HEK293 (cell line): ENCODE measurements around the gene AHCYL1.

Experiments used
- CTCF ChIA-PET: fragments of 350-600 bp; formaldehyde crosslinking; extraction: SDS; loops from one replicate; lab custom pipeline; 2021; ENCODE audit warnings: antibody characterized with exemption; lab: Yijun Ruan, JAX
- POLR2A ChIA-PET: fragments of 300-600 bp; formaldehyde crosslinking; extraction: SDS; loops from one replicate; lab custom pipeline; 2020; ENCODE audit warnings: antibody characterized with exemption, inconsistent platforms; lab: Yijun Ruan, JAX
- H3K27ac ChIP-seq: fragments of 200-500 bp; sonication (Bioruptor generic); 2 replicates; pipeline ENCODE4 v1.5.1; 2014; ENCODE audit warnings: low read depth, low read length, control low read depth, inconsistent platforms; ENCODE audit errors: extremely low read depth
- H3K36me3 ChIP-seq, 2 experiments: fragments of 200-500 bp in 1 of 2; sonication (Bioruptor generic) in 1 of 2; 1 replicate in 1 of 2; 2 replicates in 1 of 2; pipeline ENCODE4 v1.5.1; 2014 to 2017; ENCODE audit warnings: inconsistent platforms in 2 of 2, low read length in 2 of 2; ENCODE audit not compliant: control insufficient read depth in 2 of 2, insufficient read depth in 1 of 2
- H3K4me1 ChIP-seq: fragments of 200-500 bp; sonication (Bioruptor generic); 2 replicates; pipeline ENCODE4 v1.5.1; 2014; ENCODE audit warnings: mild to moderate bottlenecking, low read length, inconsistent platforms; ENCODE audit not compliant: control insufficient read depth, insufficient read depth
- H3K4me3 ChIP-seq: 2 replicates; pipeline ENCODE4 v1.5.1; 2011; ENCODE audit warnings: low read depth, mild to moderate bottlenecking, control low read depth, low read length, moderate library complexity
- H3K9me3 ChIP-seq: fragments of 200-500 bp; sonication (Bioruptor generic); 2 replicates; pipeline ENCODE4 v1.5.1; 2014; ENCODE audit warnings: low read depth, low read length, inconsistent platforms; ENCODE audit not compliant: control insufficient read depth, insufficient read depth
- EGR2 ChIP-seq: fragments of 450-650 bp; formaldehyde crosslinking; IDR thresholded peaks from 2 replicates; pipeline ENCODE4 v1.5.1; 2016; ENCODE audit warnings: low read depth, missing biosample characterization, missing genetic modification characterization
- GLI4 ChIP-seq: fragments of 450-650 bp; formaldehyde crosslinking; IDR thresholded peaks from 2 replicates; pipeline ENCODE4 v1.5.1; 2016; ENCODE audit warnings: missing biosample characterization, missing genetic modification characterization
- KLF10 ChIP-seq: fragments of 450-650 bp; IDR thresholded peaks from 2 replicates; pipeline ENCODE4 v1.5.1; 2018; ENCODE audit warnings: missing biosample characterization, mild to moderate bottlenecking, missing genetic modification characterization
- PRDM4 ChIP-seq: fragments of 450-650 bp; formaldehyde crosslinking; IDR thresholded peaks from 2 replicates; pipeline ENCODE4 v1.5.1; 2017; ENCODE audit warnings: missing biosample characterization, missing genetic modification characterization
- ZBTB44 ChIP-seq: fragments of 450-650 bp; IDR thresholded peaks from 2 replicates; pipeline ENCODE4 v1.5.1; 2018; ENCODE audit warnings: missing biosample characterization, mild to moderate bottlenecking, missing genetic modification characterization
- ZBTB6 ChIP-seq: fragments of 450-650 bp; formaldehyde crosslinking; IDR thresholded peaks from 2 replicates; pipeline ENCODE4 v1.5.1; 2017; ENCODE audit warnings: missing biosample characterization, missing genetic modification characterization
- ZFHX2 ChIP-seq: fragments of 450-650 bp; formaldehyde crosslinking; conservative IDR thresholded peaks from 2 replicates; pipeline ENCODE4 v1.5.1; 2016; ENCODE audit warnings: missing biosample characterization, missing genetic modification characterization
- ZNF214 ChIP-seq: fragments of 450-650 bp; formaldehyde crosslinking; IDR thresholded peaks from 2 replicates; pipeline ENCODE4 v1.5.1; 2017; ENCODE audit warnings: missing biosample characterization, mild to moderate bottlenecking, missing genetic modification characterization, borderline replicate concordance
- ZNF223 ChIP-seq: fragments of 450-650 bp; formaldehyde crosslinking; IDR thresholded peaks from 2 replicates; pipeline ENCODE4 v1.5.1; 2016; ENCODE audit warnings: missing biosample characterization, missing genetic modification characterization
- ZNF23 ChIP-seq: fragments of 450-650 bp; formaldehyde crosslinking; IDR thresholded peaks from 2 replicates; pipeline ENCODE4 v1.5.1; 2016; ENCODE audit warnings: missing biosample characterization, missing genetic modification characterization, borderline replicate concordance
- ZNF280C ChIP-seq: fragments of 450-650 bp; formaldehyde crosslinking; IDR thresholded peaks from 2 replicates; pipeline ENCODE4 v1.5.1; 2016; ENCODE audit warnings: missing biosample characterization, missing genetic modification characterization
- ZNF302 ChIP-seq: fragments of 450-650 bp; formaldehyde crosslinking; IDR thresholded peaks from 2 replicates; pipeline ENCODE4 v1.5.1; 2016; ENCODE audit warnings: missing biosample characterization, missing genetic modification characterization, low read depth
- ZNF335 ChIP-seq: fragments of 450-650 bp; formaldehyde crosslinking; conservative IDR thresholded peaks from 2 replicates; pipeline ENCODE4 v1.5.1; 2016; ENCODE audit warnings: missing biosample characterization, missing genetic modification characterization
- ZNF404 ChIP-seq: fragments of 450-650 bp; formaldehyde crosslinking; IDR thresholded peaks from 2 replicates; pipeline ENCODE4 v1.5.1; 2017; ENCODE audit warnings: missing biosample characterization, missing genetic modification characterization
- ZNF433 ChIP-seq: fragments of 450-650 bp; formaldehyde crosslinking; IDR thresholded peaks from 2 replicates; pipeline ENCODE4 v1.5.1; 2016; ENCODE audit warnings: missing biosample characterization, missing genetic modification characterization, low read depth
- ZNF501 ChIP-seq: fragments of 450-650 bp; formaldehyde crosslinking; IDR thresholded peaks from 2 replicates; pipeline ENCODE4 v1.5.1; 2016; ENCODE audit warnings: missing biosample characterization, missing genetic modification characterization
- ZNF585B ChIP-seq: fragments of 450-650 bp; formaldehyde crosslinking; IDR thresholded peaks from 2 replicates; pipeline ENCODE4 v1.5.1; 2016; ENCODE audit warnings: missing biosample characterization, missing genetic modification characterization
- ZNF704 ChIP-seq: fragments of 450-650 bp; formaldehyde crosslinking; IDR thresholded peaks from 2 replicates; pipeline ENCODE4 v1.5.1; 2016; ENCODE audit warnings: missing biosample characterization, missing genetic modification characterization
- ZNF76 ChIP-seq: fragments of 450-650 bp; formaldehyde crosslinking; IDR thresholded peaks from 2 replicates; pipeline ENCODE4; 2016; ENCODE audit warnings: low read depth, missing biosample characterization, missing genetic modification characterization, borderline replicate concordance

AHCYL1 gene

GRCh38 chr1:110021285-110021684 is 36.7 kb downstream of the AHCYL1 start:
- Histone ChIP-seq H3K4me3 (no peak overlapping the region), H3K36me3 (peaks cover 22 to 88% of the 10 kb centered on the region in 2 experiments), H3K27ac (no peak overlapping the region), H3K9me3 (no peaks in the 10 kb centered on the region), H3K4me1 (no peaks in the 10 kb centered on the region)
- TF ChIP-seq ZNF585B (tag by site-specific recombination) (no peak), ZBTB6 (tag by site-specific recombination) (no peak), ZBTB44 (tag by site-specific recombination) (no peak), ZNF223 (tag by site-specific recombination) (no peak), KLF10 (tag by site-specific recombination) (no peak), ZNF404 (no peak), ZNF280C (tag by site-specific recombination) (no peak), PRDM4 (tag by site-specific recombination) (no peak), ZNF302 (tag by site-specific recombination) (no peak), ZNF214 (tag by site-specific recombination) (no peak), ZNF76 (tag by site-specific recombination) (no peak), ZNF335 (tag by site-specific recombination) (no peak), ZNF501 (no peak), GLI4 (no peak), ZNF23 (tag by site-specific recombination) (no peak), ZFHX2 (tag by site-specific recombination) (no peak), ZNF433 (tag by site-specific recombination) (no peak), EGR2 (tag by site-specific recombination) (no peak), ZNF704 (tag by site-specific recombination) (no peak)
- ChIA-PET CTCF (interaction anchor here (2.8 kb wide), 1 partner anchor 8 kb away, joined by 18 read pairs; no protein-coding TSS in a partner anchor), POLR2A (no interaction called here)
